Measurements from ENCODE around the gene ITGB3.

The ITGB3 gene

GRCh38 chr17:47292206-47292605 lies 38.6 kb downstream of the ITGB3 start:
- no peak for TF ChIP-seq POLR2AphosphoS5 (IDR thresholded peaks at IDR 0.05; ENCODE audit: low read depth, low read length)
- TF ChIP-seq TAF1 (IDR thresholded peaks at IDR 0.05; ENCODE audit: borderline replicate concordance, insufficient read depth, low read length), result no peak
- TF ChIP-seq REST (IDR thresholded peaks at IDR 0.05; ENCODE audit: insufficient read depth in 1 of 2, low read depth in 2 of 2, low read length in 2 of 2), result no peak
- TF ChIP-seq SIN3A (IDR thresholded peaks at IDR 0.05; ENCODE audit: borderline replicate concordance, insufficient read depth, low read length), result no peak
- no peak for TF ChIP-seq FOXP2 (optimal IDR thresholded peaks at IDR 0.05; ENCODE audit: borderline replicate concordance, extremely low read depth, extremely low read length, insufficient read depth)

GRCh38 chr17:47295037-47295873 lies 41.6 kb downstream of the ITGB3 start:
- TF ChIP-seq FOXP2 (optimal IDR thresholded peaks at IDR 0.05; ENCODE audit: borderline replicate concordance, extremely low read depth, extremely low read length, insufficient read depth) (no peak), TAF1 (IDR thresholded peaks at IDR 0.05; ENCODE audit: borderline replicate concordance, insufficient read depth, low read length) (no peak), POLR2AphosphoS5 (IDR thresholded peaks at IDR 0.05; ENCODE audit: low read depth, low read length) (no peak), SIN3A (IDR thresholded peaks at IDR 0.05; ENCODE audit: borderline replicate concordance, insufficient read depth, low read length) (no peak), REST (IDR thresholded peaks at IDR 0.05; ENCODE audit: insufficient read depth in 1 of 2, low read depth in 2 of 2, low read length in 2 of 2) (no peak)

GRCh38 chr17:47295874-47296255 lies 42.2 kb downstream of the ITGB3 start:
- TF ChIP-seq REST (IDR thresholded peaks at IDR 0.05; ENCODE audit: insufficient read depth in 1 of 2, low read depth in 2 of 2, low read length in 2 of 2) (no peak), POLR2AphosphoS5 (IDR thresholded peaks at IDR 0.05; ENCODE audit: low read depth, low read length) (no peak), FOXP2 (optimal IDR thresholded peaks at IDR 0.05; ENCODE audit: borderline replicate concordance, extremely low read depth, extremely low read length, insufficient read depth) (no peak), TAF1 (IDR thresholded peaks at IDR 0.05; ENCODE audit: borderline replicate concordance, insufficient read depth, low read length) (no peak), SIN3A (IDR thresholded peaks at IDR 0.05; ENCODE audit: borderline replicate concordance, insufficient read depth, low read length) (no peak)

GRCh38 chr17:47297661-47298400 lies 44.2 kb downstream of the ITGB3 start:
- TF ChIP-seq SIN3A (IDR thresholded peaks at IDR 0.05; ENCODE audit: borderline replicate concordance, insufficient read depth, low read length) (no peak), REST (IDR thresholded peaks at IDR 0.05; ENCODE audit: insufficient read depth in 1 of 2, low read depth in 2 of 2, low read length in 2 of 2) (no peak), TAF1 (IDR thresholded peaks at IDR 0.05; ENCODE audit: borderline replicate concordance, insufficient read depth, low read length) (no peak), POLR2AphosphoS5 (IDR thresholded peaks at IDR 0.05; ENCODE audit: low read depth, low read length) (no peak), FOXP2 (optimal IDR thresholded peaks at IDR 0.05; ENCODE audit: borderline replicate concordance, extremely low read depth, extremely low read length, insufficient read depth) (no peak)
